CD8-positive, alpha-beta memory T cell (primary cell): ENCODE measurements around the gene MAPK13. TPM values are rescaled to one million over a fixed set of nuclear protein-coding genes. Genes with fewer than 3 reads are reported as not detected.
A peak's percentile ranks its signal among the peaks of the same experiment; 100 is the strongest.

Source experiments
- CTCF ChIA-PET: fragments of 350-600 bp; sonication (Branson Sonifier 250); formaldehyde crosslinking; loops from one replicate; lab custom pipeline; 2021; ENCODE audit warnings: antibody characterized with exemption; lab: Charles Lee
- POLR2A ChIA-PET: fragments of 350-600 bp; sonication (Branson Sonifier 250); formaldehyde crosslinking; loops from one replicate; lab custom pipeline; 2021; ENCODE audit warnings: antibody characterized with exemption; lab: Charles Lee
- DNase-seq, 5 donors: peaks; one replicate each; pipeline versions ENCODE4 v3.0.0 to v3.0.0-alpha.2; 2020 to 2022; ENCODE audit warnings: mixed read lengths in 1 of 5
- H3K27ac ChIP-seq: one replicate; pipeline ENCODE4 v1.7.0; 2013; ENCODE audit warnings: low read depth, mild to moderate bottlenecking, low read length, moderate library complexity
- H3K27me3 ChIP-seq: 2 replicates; pipeline ENCODE4 v1.7.0; 2013; ENCODE audit warnings: low read length, mild to moderate bottlenecking; ENCODE audit not compliant: insufficient read depth, poor library complexity, severe bottlenecking
- H3K36me3 ChIP-seq: 2 replicates; pipeline ENCODE4 v1.7.0; 2013; ENCODE audit warnings: mild to moderate bottlenecking, low read length, moderate library complexity; ENCODE audit not compliant: insufficient read depth
- H3K4me1 ChIP-seq: 2 replicates; pipeline ENCODE4 v1.7.0; 2013; ENCODE audit warnings: mild to moderate bottlenecking, low read length, moderate library complexity; ENCODE audit not compliant: insufficient read depth
- H3K4me3 ChIP-seq: 2 replicates; pipeline ENCODE4 v1.7.0; 2013; ENCODE audit warnings: mild to moderate bottlenecking, low read length
- H3K9me3 ChIP-seq: 2 replicates; pipeline ENCODE4 v1.7.0; 2013; ENCODE audit warnings: mild to moderate bottlenecking, low read length
- H3K27ac Mint-ChIP-seq, 8 donors: one replicate each; pipeline ENCODE4 v1.8.0; 2020 to 2021; ENCODE audit warnings: mixed read lengths in 8 of 8, mild to moderate bottlenecking in 6 of 8, inconsistent platforms in 3 of 8, moderate library complexity in 3 of 8
- H3K27me3 Mint-ChIP-seq, 2 donors: one replicate each; pipeline ENCODE4 v1.8.0; 2020 to 2021; ENCODE audit warnings: mixed read lengths in 2 of 2, mild to moderate bottlenecking in 1 of 2, moderate library complexity in 1 of 2
- H3K36me3 Mint-ChIP-seq, 3 donors: one replicate each; pipeline ENCODE4 v1.8.0; 2020 to 2021; ENCODE audit warnings: mixed read lengths in 3 of 3, inconsistent platforms in 1 of 3, mild to moderate bottlenecking in 1 of 3
- H3K4me1 Mint-ChIP-seq, 3 donors: one replicate each; pipeline ENCODE4 v1.8.0; 2020 to 2021; ENCODE audit warnings: mixed read lengths in 3 of 3, inconsistent platforms in 1 of 3, mild to moderate bottlenecking in 1 of 3
- H3K4me3 Mint-ChIP-seq, 7 donors: one replicate each; pipeline ENCODE4 v1.8.0; 2020 to 2021; ENCODE audit warnings: mixed read lengths in 7 of 7, mild to moderate bottlenecking in 6 of 7, moderate library complexity in 4 of 7, inconsistent platforms in 2 of 7
- H3K9me3 Mint-ChIP-seq, 5 donors: one replicate each; pipeline ENCODE4 v1.8.0; 2020 to 2022; ENCODE audit warnings: mixed read lengths in 5 of 5, mild to moderate bottlenecking in 3 of 5, moderate library complexity in 2 of 5, inconsistent platforms in 1 of 5
- polyA plus RNA-seq: library from polyadenylated mRNA; unstranded; fragments of 300-500 nt; fragmentation: Illumina TruSeq; gene quantifications from one replicate; pipeline ENCODE4 v1.2.3, GENCODE V29; 2021
- total RNA-seq, 2 experiments: library from RNA; stranded (reverse); gene quantifications; one replicate each; pipeline ENCODE4 v1.2.3, GENCODE V29; 2021

Gene MAPK13
- total and polyA plus RNA-seq, 3 experiments from 2014 or later, result 46.4 to 77.3 (median 75.7) TPM

DNA sequence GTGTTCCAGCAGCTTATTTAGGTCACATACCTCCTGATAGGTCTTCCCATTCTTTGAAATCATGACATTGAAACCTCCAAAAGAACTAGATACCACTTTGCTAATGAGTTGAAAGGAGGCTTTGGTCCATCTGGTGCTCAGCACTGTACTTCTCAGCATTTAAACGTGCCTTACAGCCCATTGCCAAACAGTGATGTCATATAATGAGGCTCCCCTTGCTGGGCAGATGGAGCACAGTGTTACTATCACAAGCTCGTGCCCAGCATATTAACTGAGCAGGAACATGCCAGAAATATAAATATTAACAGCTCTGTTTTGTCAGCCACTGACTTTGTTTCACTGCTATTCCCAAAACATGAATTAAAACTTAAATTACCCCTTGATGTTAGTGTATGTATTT lies 25.5 kb upstream of the MAPK13 start:
- H3K4me3 Mint-ChIP-seq, result no peak overlapping the region
- Histone ChIP-seq H3K4me1 (peaks cover 44% of the 10 kb centered on the region), H3K9me3 (no peaks in the 10 kb centered on the region), H3K27me3 (no peaks in the 10 kb centered on the region), H3K4me3 (no peak overlapping the region), H3K27ac (no peak overlapping the region), H3K36me3 (peaks cover 13% of the 10 kb centered on the region)
- DNase-seq, result no peak
- no peaks in the 10 kb centered on the region for H3K27me3 Mint-ChIP-seq
- POLR2A ChIA-PET, result interaction anchor here (1.0 kb wide), 1 partner anchor 10 kb away, joined by 3 read pairs; no protein-coding TSS in a partner anchor
- CTCF ChIA-PET, result interaction anchor here (3.7 to 6.2 kb wide), 2 partner anchors 9 to 18 kb away, joined by 18 to 33 read pairs; no protein-coding TSS in a partner anchor
- H3K27ac Mint-ChIP-seq, result peak overlapping the region in 2 of 8 donors; percentile 27 to 46
- no peaks in the 10 kb centered on the region for H3K9me3 Mint-ChIP-seq
- H3K36me3 Mint-ChIP-seq, result peaks cover 4 to 65% (median 12%) of the 10 kb centered on the region in 3 donors
- peaks cover 52 to 63% (median 56%) of the 10 kb centered on the region in 3 donors for H3K4me1 Mint-ChIP-seq

GRCh38 chr6:36109092-36109491 lies 21.2 kb upstream of the MAPK13 start:
- Mint-ChIP-seq H3K36me3 (peaks cover 4 to 61% (median 6%) of the 10 kb centered on the region in 3 donors), H3K27ac (peak overlapping the region; percentile 56 to 91 (median 82)), H3K4me3 (peak overlapping the region in 5 of 7 donors; percentile 21 to 70 (median 43)), H3K27me3 (no peaks in the 10 kb centered on the region), H3K9me3 (no peaks in the 10 kb centered on the region), H3K4me1 (peaks cover 42 to 57% (median 53%) of the 10 kb centered on the region in 3 donors)
- peaks cover 9% of the 10 kb centered on the region for H3K36me3 ChIP-seq
- CTCF ChIA-PET, result interaction anchor here (0.7 to 2.1 kb wide), 5 partner anchors 10 to 22 kb away, joined by 3 to 4 read pairs (median 3); no protein-coding TSS in a partner anchor
- no peaks in the 10 kb centered on the region for H3K9me3 ChIP-seq
- peaks cover 52% of the 10 kb centered on the region for H3K4me1 ChIP-seq
- H3K27ac ChIP-seq, result no peak overlapping the region
- POLR2A ChIA-PET, result interaction anchor here (0.6 to 1.4 kb wide), 2 partner anchors 10 to 12 kb away, joined by 3 to 4 read pairs; no protein-coding TSS in a partner anchor
- peak in 2 of 5 donors; percentile 63 to 80 for DNase-seq
- H3K4me3 ChIP-seq, result no peak overlapping the region
- no peaks in the 10 kb centered on the region for H3K27me3 ChIP-seq

GRCh38 chr6:36110050-36110449 lies 20.3 kb upstream of the MAPK13 start:
- no peak overlapping the region for H3K27ac ChIP-seq
- ChIA-PET POLR2A (no interaction called here), CTCF (interaction anchor here (0.6 to 2.1 kb wide), 3 partner anchors 10 to 15 kb away, joined by 3 to 6 read pairs (median 4); no protein-coding TSS in a partner anchor)
- Mint-ChIP-seq H3K27me3 (no peaks in the 10 kb centered on the region), H3K9me3 (no peaks in the 10 kb centered on the region), H3K4me1 (peaks cover 49 to 65% (median 59%) of the 10 kb centered on the region in 3 donors), H3K4me3 (no peak overlapping the region), H3K36me3 (peaks cover 4 to 53% (median 6%) of the 10 kb centered on the region in 3 donors), H3K27ac (peak overlapping the region in 6 of 8 donors; percentile 33 to 77 (median 42))
- DNase-seq, result no peak
- peaks cover 61% of the 10 kb centered on the region for H3K4me1 ChIP-seq
- no peaks in the 10 kb centered on the region for H3K27me3 ChIP-seq
- H3K36me3 ChIP-seq, result peaks cover 9% of the 10 kb centered on the region
- H3K9me3 ChIP-seq, result no peaks in the 10 kb centered on the region
- H3K4me3 ChIP-seq, result no peak overlapping the region

- ChIA-PET CTCF (interaction anchor here (0.6 to 2.0 kb wide), 4 partner anchors 10 to 16 kb away, joined by 3 to 6 read pairs (median 4); no protein-coding TSS in a partner anchor), POLR2A (no interaction called here)
- peaks cover 55 to 73% (median 62%) of the 10 kb centered on the region in 3 donors for H3K4me1 Mint-ChIP-seq
Observed at GRCh38 chr6:36110863-36111262, 19.4 kb upstream of the MAPK13 start.

DNA sequence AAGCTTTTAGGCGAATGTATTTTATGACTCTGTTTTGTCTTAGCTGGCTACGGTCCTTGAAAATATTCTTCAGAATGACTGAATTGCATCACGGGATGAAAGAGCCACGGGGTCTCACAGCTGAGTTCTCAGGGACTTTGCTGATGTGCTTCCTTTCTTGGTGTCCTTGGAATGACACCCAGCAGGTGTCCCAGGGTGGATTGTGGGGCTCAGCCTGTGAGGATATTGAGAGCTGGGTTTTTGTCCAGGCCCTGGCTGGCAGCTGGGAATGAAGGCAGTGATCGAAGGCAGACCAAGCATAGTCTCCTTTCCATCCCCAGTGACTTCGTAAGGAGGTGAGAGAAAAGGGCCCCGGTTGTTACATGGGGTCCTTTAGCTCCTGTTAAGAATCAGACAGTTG lies 18.8 kb upstream of the MAPK13 start:
- Histone ChIP-seq H3K36me3 (peaks cover 9% of the 10 kb centered on the region), H3K9me3 (no peaks in the 10 kb centered on the region), H3K4me1 (peaks cover 75% of the 10 kb centered on the region), H3K27me3 (no peaks in the 10 kb centered on the region), H3K27ac (no peak overlapping the region), H3K4me3 (no peak overlapping the region)
- peak overlapping the region in 3 of 8 donors; percentile 23 to 56 (median 36) for H3K27ac Mint-ChIP-seq
- no peak overlapping the region for H3K4me3 Mint-ChIP-seq
- DNase-seq, result no peak
- ChIA-PET POLR2A (interaction anchor here (0.5 kb wide), 1 partner anchor 385 kb away, joined by 4 read pairs; no protein-coding TSS in a partner anchor), CTCF (interaction anchor here (0.8 to 2.0 kb wide), 5 partner anchors 9 to 248 kb away, joined by 3 to 6 read pairs (median 4); partner anchors contain the start of gene MAPK14)
- peaks cover 4 to 42% (median 8%) of the 10 kb centered on the region in 3 donors for H3K36me3 Mint-ChIP-seq
- no peaks in the 10 kb centered on the region for H3K9me3 Mint-ChIP-seq
- H3K27me3 Mint-ChIP-seq, result no peaks in the 10 kb centered on the region
- peaks cover 62 to 79% (median 68%) of the 10 kb centered on the region in 3 donors for H3K4me1 Mint-ChIP-seq

More at GRCh38 chr6:36110863-36111262, 19.4 kb upstream of the MAPK13 start:
- Histone ChIP-seq H3K4me1 (peaks cover 68% of the 10 kb centered on the region), H3K36me3 (peaks cover 9% of the 10 kb centered on the region), H3K27ac (no peak overlapping the region), H3K4me3 (no peak overlapping the region), H3K27me3 (no peaks in the 10 kb centered on the region), H3K9me3 (no peaks in the 10 kb centered on the region)
- no peaks in the 10 kb centered on the region for H3K27me3 Mint-ChIP-seq
- no peak overlapping the region for H3K4me3 Mint-ChIP-seq
- no peak for DNase-seq
- H3K36me3 Mint-ChIP-seq, result peaks cover 4 to 46% (median 6%) of the 10 kb centered on the region in 3 donors
- no peaks in the 10 kb centered on the region for H3K9me3 Mint-ChIP-seq
- peak overlapping the region in 2 of 8 donors; percentile 41 to 79 for H3K27ac Mint-ChIP-seq

DNA sequence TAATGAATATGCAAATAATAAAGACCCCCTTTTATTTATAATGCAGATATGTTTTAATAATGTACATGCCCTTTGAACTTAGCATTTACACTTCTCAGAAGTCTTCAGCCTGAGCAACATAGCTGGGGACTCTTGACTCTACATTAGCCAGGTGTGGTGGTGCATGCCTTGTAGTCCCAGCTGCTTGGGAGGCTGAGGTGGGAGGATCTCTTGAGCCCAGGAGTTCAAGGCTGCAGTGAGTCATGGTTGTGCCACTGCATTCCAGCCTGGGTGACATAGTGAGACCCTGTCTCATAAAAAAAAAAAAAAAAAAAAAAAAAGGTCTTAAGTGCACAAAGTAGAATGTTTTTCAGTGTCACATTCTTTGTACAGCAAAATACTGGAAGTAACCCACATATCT lies 17.3 kb upstream of the MAPK13 start:
- Mint-ChIP-seq H3K4me3 (peak overlapping the region in 1 of 7 donors; percentile 8), H3K27me3 (no peaks in the 10 kb centered on the region), H3K27ac (peak overlapping the region in 6 of 8 donors; percentile 44 to 86 (median 64)), H3K36me3 (peaks cover 0 to 34% (median 10%) of the 10 kb centered on the region in 3 donors), H3K4me1 (peaks cover 72 to 86% (median 79%) of the 10 kb centered on the region in 3 donors), H3K9me3 (no peaks in the 10 kb centered on the region)
- DNase-seq, result no peak
- Histone ChIP-seq H3K36me3 (peaks cover 4% of the 10 kb centered on the region), H3K4me3 (no peak overlapping the region), H3K9me3 (no peaks in the 10 kb centered on the region), H3K27me3 (no peaks in the 10 kb centered on the region), H3K27ac (no peak overlapping the region), H3K4me1 (peaks cover 83% of the 10 kb centered on the region)
- ChIA-PET CTCF (interaction anchor here (1.2 to 2.7 kb wide), 4 partner anchors 8 to 86 kb away, joined by 3 to 7 read pairs (median 4); partner anchors contain the start of gene MAPK14), POLR2A (no interaction called here)

GRCh38 chr6:36113703-36114102 lies 16.6 kb upstream of the MAPK13 start:
- Histone ChIP-seq H3K4me3 (no peak overlapping the region), H3K4me1 (peaks cover 83% of the 10 kb centered on the region), H3K27ac (no peak overlapping the region), H3K27me3 (no peaks in the 10 kb centered on the region), H3K9me3 (no peaks in the 10 kb centered on the region), H3K36me3 (no peaks in the 10 kb centered on the region)
- ChIA-PET POLR2A (interaction anchor here (0.6 kb wide), 1 partner anchor 231 kb away, joined by 5 read pairs; no protein-coding TSS in a partner anchor), CTCF (interaction anchor here (1.2 to 2.7 kb wide), 3 partner anchors 9 to 86 kb away, joined by 3 to 7 read pairs (median 4); partner anchors contain the start of gene MAPK14)
- H3K27ac Mint-ChIP-seq, result peak overlapping the region in 6 of 8 donors; percentile 61 to 89 (median 72)
- peak overlapping the region in 2 of 7 donors; percentile 38 to 41 for H3K4me3 Mint-ChIP-seq
- H3K9me3 Mint-ChIP-seq, result no peaks in the 10 kb centered on the region
- DNase-seq, result no peak
- H3K36me3 Mint-ChIP-seq, result peaks cover 0 to 27% (median 5%) of the 10 kb centered on the region in 3 donors
- no peaks in the 10 kb centered on the region for H3K27me3 Mint-ChIP-seq
- H3K4me1 Mint-ChIP-seq, result peaks cover 72 to 86% (median 79%) of the 10 kb centered on the region in 3 donors
